Chondrocyte (in vitro differentiated cells): Measurements from ENCODE around the gene SWI5. TPM values are rescaled to one million over a fixed set of nuclear protein-coding genes. Genes with fewer than 3 reads are reported as not detected.

Experiments
- DNase-seq: peaks from one replicate; pipeline ENCODE4 v3.0.0; 2021; ENCODE audit warnings: mixed read lengths, low spot score
- H3K27ac Mint-ChIP-seq: one replicate; pipeline ENCODE4 v1.8.0; 2021; ENCODE audit warnings: mild to moderate bottlenecking, moderate library complexity, mixed read lengths; ENCODE audit not compliant: unreplicated experiment
- H3K27me3 Mint-ChIP-seq: 2 replicates; pipeline ENCODE4 v1.8.0; 2021; ENCODE audit warnings: low read depth, mixed read lengths
- H3K36me3 Mint-ChIP-seq: 2 replicates; pipeline ENCODE4 v1.8.0; 2021; ENCODE audit warnings: low read depth, mixed read lengths
- H3K4me1 Mint-ChIP-seq: 2 replicates; pipeline ENCODE4 v1.8.0; 2021; ENCODE audit warnings: low read depth, mild to moderate bottlenecking, mixed read lengths
- H3K4me3 Mint-ChIP-seq: one replicate; pipeline ENCODE4 v1.8.0; 2021; ENCODE audit warnings: mild to moderate bottlenecking, moderate library complexity, mixed read lengths; ENCODE audit not compliant: unreplicated experiment
- H3K9me3 Mint-ChIP-seq: 2 replicates; pipeline ENCODE4 v1.8.0; 2021; ENCODE audit warnings: low read depth, mixed read lengths
- CTCF ChIP-seq: fragments of 200-600 bp; sonication (generic); IDR thresholded peaks from 2 replicates; pipeline ENCODE4 v1.5.0; 2021; ENCODE audit warnings: antibody characterized with exemption, mild to moderate bottlenecking, moderate library complexity
- total RNA-seq: library from RNA; stranded (reverse); gene quantifications from 3 replicates; pipeline ENCODE4 v1.2.1, GENCODE V29; 2021

The SWI5 gene
- total RNA-seq, 1 donor from 2014 or later = 29.4 TPM

GRCh38 chr9:128316421-128316820 is 40.3 kb downstream of the SWI5 start:
- Mint-ChIP-seq H3K27ac (no peak overlapping the region), H3K9me3 (no peaks in the 10 kb centered on the region), H3K36me3 (peaks cover 5% of the 10 kb centered on the region), H3K4me3 (no peak overlapping the region), H3K27me3 (no peaks in the 10 kb centered on the region), H3K4me1 (peaks cover 2% of the 10 kb centered on the region)
- no peak for DNase-seq
- no peak for TF ChIP-seq CTCF

GRCh38 chr9:128317629-128318028 is 41.6 kb downstream of the SWI5 start:
- Mint-ChIP-seq H3K4me3 (no peak overlapping the region), H3K36me3 (peaks cover 5% of the 10 kb centered on the region), H3K4me1 (peaks cover 7% of the 10 kb centered on the region), H3K9me3 (no peaks in the 10 kb centered on the region), H3K27me3 (no peaks in the 10 kb centered on the region), H3K27ac (no peak overlapping the region)
- no peak for DNase-seq
- TF ChIP-seq CTCF = no peak

GRCh38 chr9:128321343-128321742 is 45.3 kb downstream of the SWI5 start:
- no peak for DNase-seq
- Mint-ChIP-seq H3K27ac (no peak overlapping the region), H3K27me3 (no peaks in the 10 kb centered on the region), H3K36me3 (peaks cover 5% of the 10 kb centered on the region), H3K4me3 (peak overlapping the region; percentile 93), H3K9me3 (no peaks in the 10 kb centered on the region), H3K4me1 (peaks cover 23% of the 10 kb centered on the region)
- TF ChIP-seq CTCF = no peak

GRCh38 chr9:128321879-128322403 is 45.9 kb downstream of the SWI5 start:
- peaks cover 23% of the 10 kb centered on the region for H3K4me1 Mint-ChIP-seq
- H3K4me3 Mint-ChIP-seq = peak overlapping the region; percentile 93
- H3K27ac Mint-ChIP-seq = peak overlapping the region; percentile 99
- DNase-seq = no peak
- peaks cover 2% of the 10 kb centered on the region for H3K36me3 Mint-ChIP-seq
- no peak for TF ChIP-seq CTCF
- H3K9me3 Mint-ChIP-seq = no peaks in the 10 kb centered on the region
- no peaks in the 10 kb centered on the region for H3K27me3 Mint-ChIP-seq

GRCh38 chr9:128322404-128323211 is 46.5 kb downstream of the SWI5 start, which contains the start of the genes COQ4 and TRUB2:
TSS of gene COQ4 (plus strand) at chr9:128322839. CDS start at chr9:128322859, 20 bp downstream.
TSS of gene TRUB2 (minus strand) at chr9:128322447. CDS start at chr9:128322408, 39 bp downstream.
- Mint-ChIP-seq H3K9me3 (no peaks in the 10 kb centered on the region), H3K4me3 (peak within 1 kb of the TSS; percentile 93), H3K27me3 (no peaks in the 10 kb centered on the region), H3K36me3 (no peaks in the 10 kb centered on the region), H3K4me1 (peaks cover 23% of the 10 kb centered on the region), H3K27ac (peak within 1 kb of the TSS; percentile 99)
- TF ChIP-seq CTCF = no peak
- DNase-seq = peak; percentile 96
